A673 (cell line): ENCODE results near the gene GPR37L1.

ENCODE experiments used
- EZH2 ChIP-seq: fragments of 200-600 bp; sonication (generic); IDR thresholded peaks from 2 replicates; pipeline ENCODE4 v1.6.1; 2017; ENCODE audit warnings: borderline replicate concordance, low read depth, mild to moderate bottlenecking, mixed read lengths, antibody characterized with exemption, low read length; ENCODE audit not compliant: poor library complexity, severe bottlenecking
- TF ChIP-seq, protein P1 (sequence below): fragments of 300-800, 200-600 bp; sonication (generic); conservative IDR thresholded peaks from 2 replicates; pipeline ENCODE4 v1.5.1; 2017; ENCODE audit warnings: low read depth, mild to moderate bottlenecking, antibody characterized with exemption, low read length, moderate library complexity, mixed read lengths

DNA sequence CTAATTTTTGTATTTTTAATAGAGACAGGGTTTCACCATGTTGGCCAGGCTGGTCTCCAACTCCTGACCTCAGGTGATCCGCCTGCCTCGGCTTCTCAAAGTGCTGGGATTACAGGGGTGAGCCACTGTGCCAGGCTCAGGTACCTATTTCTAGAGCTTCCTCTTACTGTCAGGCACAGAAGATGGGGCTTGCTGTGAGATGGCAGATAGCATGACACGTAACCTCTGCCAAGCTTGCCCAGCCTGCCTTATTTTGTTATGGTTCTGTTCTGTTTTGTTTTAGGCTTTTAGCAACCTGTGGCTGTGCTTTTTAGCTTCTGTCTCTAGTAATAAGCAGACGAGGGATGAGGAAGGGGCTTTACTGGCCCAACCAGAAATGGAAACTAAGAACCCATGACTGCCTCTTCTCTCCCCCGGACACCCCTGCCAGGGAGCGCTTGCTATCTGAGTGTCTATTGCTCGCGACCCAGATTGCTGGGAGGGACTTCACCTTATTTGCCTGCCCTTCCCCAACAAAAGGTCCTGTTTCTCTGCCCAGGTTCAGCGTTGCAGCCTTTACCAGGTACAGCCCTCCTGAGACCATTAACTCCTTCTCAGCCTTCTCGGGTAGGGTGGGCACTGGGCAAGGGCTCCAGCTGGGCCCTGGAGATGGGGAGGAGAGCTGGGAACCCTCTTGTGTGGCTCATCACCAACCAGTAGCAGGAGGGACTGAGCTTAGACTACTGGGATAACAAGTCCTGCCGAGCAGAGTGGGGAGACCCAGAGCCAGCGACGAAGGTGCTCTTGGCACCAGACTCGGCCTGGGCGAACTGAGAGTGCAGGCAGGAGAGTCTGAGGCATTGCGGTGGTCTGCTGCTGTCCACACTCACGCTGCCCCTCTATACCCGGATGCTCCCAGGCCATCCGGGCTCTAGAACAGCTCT lies 57.4 kb downstream of the GPR37L1 start:
- TF ChIP-seq, protein P1, sequence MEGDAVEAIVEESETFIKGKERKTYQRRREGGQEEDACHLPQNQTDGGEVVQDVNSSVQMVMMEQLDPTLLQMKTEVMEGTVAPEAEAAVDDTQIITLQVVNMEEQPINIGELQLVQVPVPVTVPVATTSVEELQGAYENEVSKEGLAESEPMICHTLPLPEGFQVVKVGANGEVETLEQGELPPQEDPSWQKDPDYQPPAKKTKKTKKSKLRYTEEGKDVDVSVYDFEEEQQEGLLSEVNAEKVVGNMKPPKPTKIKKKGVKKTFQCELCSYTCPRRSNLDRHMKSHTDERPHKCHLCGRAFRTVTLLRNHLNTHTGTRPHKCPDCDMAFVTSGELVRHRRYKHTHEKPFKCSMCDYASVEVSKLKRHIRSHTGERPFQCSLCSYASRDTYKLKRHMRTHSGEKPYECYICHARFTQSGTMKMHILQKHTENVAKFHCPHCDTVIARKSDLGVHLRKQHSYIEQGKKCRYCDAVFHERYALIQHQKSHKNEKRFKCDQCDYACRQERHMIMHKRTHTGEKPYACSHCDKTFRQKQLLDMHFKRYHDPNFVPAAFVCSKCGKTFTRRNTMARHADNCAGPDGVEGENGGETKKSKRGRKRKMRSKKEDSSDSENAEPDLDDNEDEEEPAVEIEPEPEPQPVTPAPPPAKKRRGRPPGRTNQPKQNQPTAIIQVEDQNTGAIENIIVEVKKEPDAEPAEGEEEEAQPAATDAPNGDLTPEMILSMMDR, result no peak
- TF ChIP-seq EZH2, result no peak
